Omental fat pad (tissue), 4 donors: ENCODE data around the gene GPR55. TPM values are rescaled to one million over a fixed set of nuclear protein-coding genes. Genes with fewer than 3 reads are reported as not detected.

ENCODE experiments used
- ATAC-seq: fragments of 150-250 bp; one replicate; pipeline ENCODE4 v1.9.1; 2016; ENCODE audit warnings: mild to moderate bottlenecking, moderate library complexity; ENCODE audit not compliant: low FRiP score
- DNase-seq: peaks from one replicate; pipeline ENCODE4 v3.0.0-alpha.2; 2019; ENCODE audit warnings: low spot score
- total RNA-seq, 4 donors: library from RNA; depleted of rRNA; stranded (reverse); fragments of >200 nt; gene quantifications; one replicate each; pipeline ENCODE4 v1.1.0, GENCODE V29; 2016
- TF ChIP-seq, protein P1 (sequence below), 3 donors: fragments of 450-650 bp; IDR thresholded peaks; one replicate each; pipeline ENCODE4 v1.5.1; 2016 to 2017; ENCODE audit warnings: antibody characterized with exemption in 3 of 3, mild to moderate bottlenecking in 3 of 3, moderate library complexity in 2 of 3

GPR55 gene
- total RNA-seq, 4 donors from 2014 or later: 0.12 to 0.19 TPM; not detected in 2

DNA sequence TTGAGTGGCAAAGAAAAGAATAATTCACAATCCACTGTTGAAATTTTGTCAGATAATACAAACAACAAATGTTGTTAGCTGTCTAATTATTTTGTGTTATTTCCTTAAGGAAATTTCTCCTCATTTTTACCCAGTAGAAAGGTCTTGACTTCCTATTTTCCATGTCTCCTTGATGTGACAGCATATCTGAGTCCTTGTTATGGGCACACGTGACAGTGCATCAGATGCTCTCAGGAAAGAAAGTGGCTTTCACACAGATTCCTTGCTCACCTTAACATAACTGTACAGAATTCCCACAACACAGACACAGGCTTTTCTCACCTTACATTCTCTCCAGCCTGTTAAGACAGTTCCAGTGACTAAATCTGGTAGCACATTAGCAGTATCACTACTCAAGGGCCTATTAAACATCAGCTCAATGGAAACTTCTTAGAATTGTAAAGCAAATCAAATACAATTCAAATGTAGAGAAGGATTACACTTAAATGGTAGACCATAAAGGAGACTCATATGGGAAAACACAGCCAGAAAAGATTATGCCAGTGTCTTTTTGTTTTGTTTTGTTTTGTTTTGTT lies 30.2 kb upstream of the GPR55 start:
- DNase-seq (no peak), ATAC-seq (no peak)
- TF ChIP-seq, protein P1, sequence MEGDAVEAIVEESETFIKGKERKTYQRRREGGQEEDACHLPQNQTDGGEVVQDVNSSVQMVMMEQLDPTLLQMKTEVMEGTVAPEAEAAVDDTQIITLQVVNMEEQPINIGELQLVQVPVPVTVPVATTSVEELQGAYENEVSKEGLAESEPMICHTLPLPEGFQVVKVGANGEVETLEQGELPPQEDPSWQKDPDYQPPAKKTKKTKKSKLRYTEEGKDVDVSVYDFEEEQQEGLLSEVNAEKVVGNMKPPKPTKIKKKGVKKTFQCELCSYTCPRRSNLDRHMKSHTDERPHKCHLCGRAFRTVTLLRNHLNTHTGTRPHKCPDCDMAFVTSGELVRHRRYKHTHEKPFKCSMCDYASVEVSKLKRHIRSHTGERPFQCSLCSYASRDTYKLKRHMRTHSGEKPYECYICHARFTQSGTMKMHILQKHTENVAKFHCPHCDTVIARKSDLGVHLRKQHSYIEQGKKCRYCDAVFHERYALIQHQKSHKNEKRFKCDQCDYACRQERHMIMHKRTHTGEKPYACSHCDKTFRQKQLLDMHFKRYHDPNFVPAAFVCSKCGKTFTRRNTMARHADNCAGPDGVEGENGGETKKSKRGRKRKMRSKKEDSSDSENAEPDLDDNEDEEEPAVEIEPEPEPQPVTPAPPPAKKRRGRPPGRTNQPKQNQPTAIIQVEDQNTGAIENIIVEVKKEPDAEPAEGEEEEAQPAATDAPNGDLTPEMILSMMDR (IDR thresholded peaks at IDR 0.05): no peak

DNA sequence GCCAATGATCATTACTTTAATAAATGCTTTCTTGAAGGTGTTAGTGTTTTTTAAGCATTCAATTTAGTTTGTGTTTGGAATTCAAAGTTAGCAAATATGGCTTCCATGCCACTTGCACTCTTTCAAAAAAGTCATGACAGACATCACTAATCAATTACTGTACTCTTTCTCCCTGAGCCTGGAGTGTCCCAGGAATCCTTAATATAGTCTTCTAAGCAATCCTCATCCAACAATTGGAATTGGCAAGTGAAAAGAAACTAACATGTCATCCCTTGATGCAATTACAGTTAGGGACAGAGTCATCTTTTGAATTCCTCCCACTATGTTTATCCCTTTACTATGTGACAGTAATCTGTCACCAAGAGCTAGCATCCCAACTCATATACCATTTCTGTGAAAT lies 29.7 kb upstream of the GPR55 start:
- no peak for ATAC-seq
- DNase-seq: no peak
- TF ChIP-seq, protein P1 (IDR thresholded peaks at IDR 0.05): no peak

DNA sequence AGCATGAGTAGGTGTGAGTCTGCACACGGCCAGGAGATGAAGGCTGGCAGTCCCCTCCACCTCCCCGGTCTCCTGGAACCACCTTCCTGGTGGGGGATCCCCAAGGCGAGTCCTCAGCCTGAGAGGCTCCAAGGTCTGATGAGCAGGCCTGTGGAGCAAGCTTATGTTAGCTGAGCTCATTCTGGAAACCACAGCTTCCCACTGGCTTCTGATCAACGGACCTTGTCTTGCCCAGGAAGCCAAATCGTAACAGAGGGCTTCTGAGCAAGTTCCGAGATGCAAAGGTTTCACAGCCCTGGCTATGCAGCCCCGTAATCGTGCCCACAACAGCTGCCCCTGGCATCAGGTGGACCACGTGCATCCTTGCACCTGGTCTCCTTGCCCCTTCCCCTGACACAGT lies 28.8 kb upstream of the GPR55 start:
- no peak for ATAC-seq
- no peak for DNase-seq
- TF ChIP-seq, protein P1 (IDR thresholded peaks at IDR 0.05): no peak

DNA sequence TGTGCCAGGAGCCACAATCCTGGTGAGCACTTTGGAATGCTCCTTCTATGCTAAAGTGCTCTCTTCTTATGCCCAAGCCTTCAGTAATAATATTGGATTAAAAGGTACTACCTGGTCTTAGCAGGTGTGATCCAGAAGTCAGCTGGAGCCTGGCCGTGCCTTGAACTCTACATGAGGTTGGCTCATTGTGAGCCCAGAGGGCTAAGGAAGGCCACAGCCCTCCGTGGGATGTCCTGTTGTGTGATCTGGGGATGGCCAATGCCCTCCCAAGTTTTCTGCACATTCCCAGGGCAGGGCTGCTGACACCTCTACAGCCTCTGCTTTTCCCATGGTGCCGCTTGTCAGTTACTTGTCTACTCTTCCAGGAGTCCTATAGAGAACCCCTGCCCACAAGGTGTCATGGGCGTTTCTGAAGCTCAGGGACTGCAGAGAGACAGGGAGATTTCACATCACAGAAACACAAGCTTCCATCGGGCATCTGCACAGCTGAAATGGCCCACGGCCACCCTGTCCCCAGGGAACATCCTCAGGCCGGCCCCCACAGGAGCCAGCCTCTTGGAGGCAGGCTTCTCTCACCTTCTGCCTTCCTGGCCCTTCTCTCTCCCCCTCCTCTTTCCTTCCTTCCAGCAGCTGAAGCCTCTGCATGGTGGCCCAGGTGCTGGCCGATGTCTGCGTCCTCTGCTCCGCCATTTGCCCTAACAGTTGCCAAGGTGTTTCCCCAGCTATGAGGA lies 27.3 kb upstream of the GPR55 start:
- DNase-seq (no peak), ATAC-seq (no peak)
- TF ChIP-seq, protein P1 (IDR thresholded peaks at IDR 0.05): no peak

DNA sequence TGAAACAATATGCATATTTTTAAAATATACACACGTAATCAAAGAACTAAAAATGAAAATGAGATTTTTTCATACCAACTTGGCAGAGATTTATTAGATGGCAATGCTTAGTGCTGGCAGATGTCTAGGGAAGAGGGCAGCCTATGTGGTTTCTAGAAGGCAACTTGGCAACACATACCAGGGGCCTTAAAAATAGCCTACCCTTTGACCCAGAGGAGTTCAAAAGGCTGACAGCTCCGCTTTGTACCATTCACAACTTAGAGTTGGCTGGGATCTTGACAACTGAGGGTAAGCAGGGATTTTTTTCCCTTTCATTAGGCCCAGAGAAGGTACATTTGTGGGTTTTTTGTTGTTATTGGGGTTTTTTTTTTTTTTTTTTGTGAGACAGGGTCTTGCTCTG lies 26.4 kb upstream of the GPR55 start:
- TF ChIP-seq, protein P1 (IDR thresholded peaks at IDR 0.05): no peak
- DNase-seq: no peak
- peak; percentile 38 for ATAC-seq

DNA sequence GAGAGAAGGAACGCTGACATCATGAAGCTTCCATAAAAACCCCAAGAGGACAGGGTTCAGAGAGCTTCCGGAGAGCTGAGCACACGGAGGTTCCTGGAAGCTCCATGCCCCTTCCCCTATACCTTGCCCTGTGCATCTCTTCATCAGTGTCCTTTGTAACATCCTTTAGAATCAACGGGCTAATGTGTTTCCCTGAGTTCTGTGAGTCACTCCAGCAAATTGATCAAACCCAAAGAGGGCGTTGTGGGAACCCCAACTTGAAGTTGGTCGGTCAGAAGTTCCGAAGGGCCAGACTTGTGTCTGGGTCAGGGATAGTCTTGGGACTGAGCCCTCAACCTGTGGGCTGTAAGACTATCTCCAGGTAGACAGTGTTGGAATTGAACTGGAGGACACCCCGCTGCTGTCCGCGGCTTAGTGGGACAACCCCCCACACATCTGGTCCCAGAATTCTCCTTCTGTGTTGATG lies 25.9 kb upstream of the GPR55 start:
- TF ChIP-seq, protein P1 (IDR thresholded peaks at IDR 0.05): no peak
- DNase-seq: no peak
- peak; percentile 19 for ATAC-seq
